CD4-positive, CD25-positive, alpha-beta regulatory T cell (primary cell): ENCODE measurements around the gene PJA1. TPM values are rescaled to one million over a fixed set of nuclear protein-coding genes. Genes with fewer than 3 reads are reported as not detected.

Source experiments
- ATAC-seq, 2 donors: fragments of 150-1000 bp; cut with Tn5 transposase; one replicate each; pipeline ENCODE4 v1.10.0; 2021; ENCODE audit warnings: low read depth in 2 of 2, moderate number of reproducible peaks in 2 of 2, moderate library complexity in 1 of 2
- DNase-seq, 3 donors: peaks; one replicate each; pipeline versions ENCODE4 v3.0.0 to v3.0.0-alpha.2; 2012 to 2022; ENCODE audit warnings: mixed read lengths in 1 of 3
- H3K27ac ChIP-seq: one replicate; pipeline ENCODE4 v1.7.0; 2013; ENCODE audit warnings: mild to moderate bottlenecking, low read length; ENCODE audit not compliant: insufficient read depth, poor library complexity, severe bottlenecking
- H3K27me3 ChIP-seq: one replicate; pipeline ENCODE4 v1.7.0; 2013; ENCODE audit warnings: low read length; ENCODE audit not compliant: control insufficient read depth, insufficient read depth
- H3K36me3 ChIP-seq: one replicate; pipeline ENCODE4 v1.7.0; 2013; ENCODE audit warnings: mild to moderate bottlenecking, low read length, moderate library complexity; ENCODE audit not compliant: control insufficient read depth, insufficient read depth
- H3K4me1 ChIP-seq: 2 replicates; pipeline ENCODE4 v1.7.0; 2013; ENCODE audit warnings: mild to moderate bottlenecking, low read length; ENCODE audit not compliant: insufficient read depth, control insufficient read depth, poor library complexity, severe bottlenecking
- H3K4me3 ChIP-seq: one replicate; pipeline ENCODE4 v1.7.0; 2013; ENCODE audit warnings: low read depth, mild to moderate bottlenecking, low read length, moderate library complexity
- H3K9me3 ChIP-seq, 2 experiments: 1 replicate in 1 of 2; 2 replicates in 1 of 2; pipeline ENCODE4 v1.7.0; 2013; ENCODE audit warnings: low read length in 2 of 2, mild to moderate bottlenecking in 1 of 2, moderate library complexity in 1 of 2; ENCODE audit not compliant: control insufficient read depth in 2 of 2
- H3K27ac Mint-ChIP-seq, 3 donors: one replicate each; pipeline ENCODE4 v1.8.0; 2020 to 2022; ENCODE audit warnings: mild to moderate bottlenecking in 3 of 3, mixed read lengths in 3 of 3, moderate library complexity in 2 of 3
- H3K27me3 Mint-ChIP-seq: one replicate; pipeline ENCODE4 v1.8.0; 2022; ENCODE audit warnings: mild to moderate bottlenecking, mixed read lengths
- H3K36me3 Mint-ChIP-seq: one replicate; pipeline ENCODE4 v1.8.0; 2020; ENCODE audit warnings: mixed read lengths
- H3K4me1 Mint-ChIP-seq, 4 donors: one replicate each; pipeline ENCODE4 v1.8.0; 2020 to 2022; ENCODE audit warnings: mixed read lengths in 4 of 4, mild to moderate bottlenecking in 1 of 4
- H3K4me3 Mint-ChIP-seq, 4 donors: one replicate each; pipeline ENCODE4 v1.8.0; 2020 to 2022; ENCODE audit warnings: mild to moderate bottlenecking in 4 of 4, mixed read lengths in 4 of 4, moderate library complexity in 3 of 4
- H3K9me3 Mint-ChIP-seq, 7 donors: one replicate each; pipeline ENCODE4 v1.8.0; 2020 to 2022; ENCODE audit warnings: mixed read lengths in 7 of 7, mild to moderate bottlenecking in 3 of 7, moderate library complexity in 2 of 7
- polyA plus RNA-seq, 4 donors: library from polyadenylated mRNA; unstranded; fragments of 300-500 nt; fragmentation: Illumina TruSeq; gene quantifications; one replicate each; pipeline ENCODE4 v1.2.3, GENCODE V29; 2021
- total RNA-seq: library from RNA; stranded (reverse); gene quantifications from one replicate; pipeline ENCODE4 v1.2.3, GENCODE V29; 2022

PJA1 gene
- total and polyA plus RNA-seq, 5 donors from 2014 or later = 20.2 to 49.0 (median 37.0) TPM

GRCh38 chrX:69119122-69119521 lies 46.1 kb downstream of the PJA1 start:
- H3K27ac ChIP-seq = no peak overlapping the region
- H3K4me1 ChIP-seq = no peaks in the 10 kb centered on the region
- Mint-ChIP-seq H3K4me3 (no peak overlapping the region), H3K4me1 (no peaks in the 10 kb centered on the region), H3K9me3 (no peaks in the 10 kb centered on the region), H3K27ac (no peak overlapping the region), H3K36me3 (no peaks in the 10 kb centered on the region), H3K27me3 (no peaks in the 10 kb centered on the region)
- no peaks in the 10 kb centered on the region for H3K9me3 ChIP-seq
- DNase-seq = no peak
- no peak overlapping the region for H3K4me3 ChIP-seq
- H3K27me3 ChIP-seq = no peaks in the 10 kb centered on the region
- no peak for ATAC-seq
- no peaks in the 10 kb centered on the region for H3K36me3 ChIP-seq

- DNase-seq (no peak), ATAC-seq (no peak)
- H3K4me3 Mint-ChIP-seq = no peak overlapping the region
- no peaks in the 10 kb centered on the region for H3K36me3 Mint-ChIP-seq
- no peak overlapping the region for H3K27ac Mint-ChIP-seq
- Histone ChIP-seq H3K9me3 (no peaks in the 10 kb centered on the region), H3K36me3 (no peaks in the 10 kb centered on the region), H3K4me1 (no peaks in the 10 kb centered on the region), H3K27me3 (no peaks in the 10 kb centered on the region), H3K27ac (no peak overlapping the region), H3K4me3 (no peak overlapping the region)
- H3K27me3 Mint-ChIP-seq = no peaks in the 10 kb centered on the region
- no peaks in the 10 kb centered on the region for H3K4me1 Mint-ChIP-seq
- H3K9me3 Mint-ChIP-seq = no peaks in the 10 kb centered on the region
These were observed 47.3 kb downstream of the PJA1 start for GRCh38 chrX:69117876-69118526.

- H3K27ac Mint-ChIP-seq = no peak overlapping the region
These were observed 49.2 kb downstream of the PJA1 start for GRCh38 chrX:69116077-69116476.

GRCh38 chrX:69113723-69114122 lies 51.5 kb downstream of the PJA1 start:
- no peak for ATAC-seq
- no peak overlapping the region for H3K4me3 Mint-ChIP-seq
- no peak overlapping the region for H3K27ac Mint-ChIP-seq
- no peaks in the 10 kb centered on the region for H3K9me3 Mint-ChIP-seq
- no peaks in the 10 kb centered on the region for H3K4me1 ChIP-seq
- DNase-seq = no peak
- no peaks in the 10 kb centered on the region for H3K27me3 ChIP-seq
- no peaks in the 10 kb centered on the region for H3K36me3 ChIP-seq
- no peak overlapping the region for H3K4me3 ChIP-seq
- H3K9me3 ChIP-seq = no peaks in the 10 kb centered on the region
- no peaks in the 10 kb centered on the region for H3K27me3 Mint-ChIP-seq
- no peaks in the 10 kb centered on the region for H3K4me1 Mint-ChIP-seq
- H3K36me3 Mint-ChIP-seq = no peaks in the 10 kb centered on the region
- H3K27ac ChIP-seq = no peak overlapping the region

More at GRCh38 chrX:69116077-69116476, 49.2 kb downstream of the PJA1 start:
- DNase-seq (no peak), ATAC-seq (no peak)
- Histone ChIP-seq H3K27me3 (no peaks in the 10 kb centered on the region), H3K4me3 (no peak overlapping the region), H3K27ac (no peak overlapping the region), H3K36me3 (no peaks in the 10 kb centered on the region), H3K4me1 (no peaks in the 10 kb centered on the region), H3K9me3 (no peaks in the 10 kb centered on the region)
- no peaks in the 10 kb centered on the region for H3K9me3 Mint-ChIP-seq
- H3K4me1 Mint-ChIP-seq = no peaks in the 10 kb centered on the region
- H3K36me3 Mint-ChIP-seq = no peaks in the 10 kb centered on the region
- H3K4me3 Mint-ChIP-seq = no peak overlapping the region
- H3K27me3 Mint-ChIP-seq = no peaks in the 10 kb centered on the region
